Measurements from ENCODE around the gene FKBP8.
"Not testable (repeated sequence)": the region's sequence is repeated elsewhere in the genome, so short reads cannot be mapped to it uniquely, and the experiment has no call there.

The FKBP8 gene

GRCh38 chr19:18566953-18567352 lies 23.6 kb upstream of the FKBP8 start:
- DNase-seq, result no peak
- intact Hi-C loops (cut with DNase I), result no loop called here

DNA sequence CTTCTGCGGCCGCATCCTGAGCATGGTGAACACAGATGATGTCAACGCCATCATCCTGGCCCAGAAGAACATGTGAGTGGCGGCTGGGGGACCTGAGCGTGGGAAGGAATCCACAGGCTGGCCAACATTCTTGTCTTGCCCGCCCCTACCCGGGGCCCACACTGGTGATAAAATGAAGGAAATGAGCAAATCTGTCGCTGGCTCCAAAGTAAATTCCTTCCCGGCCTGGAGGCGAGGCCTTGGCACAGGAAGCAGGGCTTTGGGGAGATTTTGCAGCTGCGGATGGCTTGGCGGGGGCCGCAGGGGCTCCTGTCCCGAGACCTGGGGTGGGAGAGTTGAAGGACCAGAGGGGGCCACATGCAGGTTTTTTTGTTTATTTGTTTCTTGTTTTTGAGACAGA lies 18.7 kb upstream of the FKBP8 start:
- intact Hi-C loops (cut with DNase I), result no loop called here
- DNase-seq, result no peak

GRCh38 chr19:18559685-18560084 lies 16.3 kb upstream of the FKBP8 start:
- intact Hi-C loops (cut with DNase I), result no loop called here
- no peak for DNase-seq

GRCh38 chr19:18558604-18559003 lies 15.2 kb upstream of the FKBP8 start:
- DNase-seq, result no peak
- intact Hi-C loops (cut with DNase I), result no loop called here

GRCh38 chr19:18558202-18558555 lies 14.8 kb upstream of the FKBP8 start:
- no peak for DNase-seq
- intact Hi-C loops (cut with DNase I), result no loop called here

DNA sequence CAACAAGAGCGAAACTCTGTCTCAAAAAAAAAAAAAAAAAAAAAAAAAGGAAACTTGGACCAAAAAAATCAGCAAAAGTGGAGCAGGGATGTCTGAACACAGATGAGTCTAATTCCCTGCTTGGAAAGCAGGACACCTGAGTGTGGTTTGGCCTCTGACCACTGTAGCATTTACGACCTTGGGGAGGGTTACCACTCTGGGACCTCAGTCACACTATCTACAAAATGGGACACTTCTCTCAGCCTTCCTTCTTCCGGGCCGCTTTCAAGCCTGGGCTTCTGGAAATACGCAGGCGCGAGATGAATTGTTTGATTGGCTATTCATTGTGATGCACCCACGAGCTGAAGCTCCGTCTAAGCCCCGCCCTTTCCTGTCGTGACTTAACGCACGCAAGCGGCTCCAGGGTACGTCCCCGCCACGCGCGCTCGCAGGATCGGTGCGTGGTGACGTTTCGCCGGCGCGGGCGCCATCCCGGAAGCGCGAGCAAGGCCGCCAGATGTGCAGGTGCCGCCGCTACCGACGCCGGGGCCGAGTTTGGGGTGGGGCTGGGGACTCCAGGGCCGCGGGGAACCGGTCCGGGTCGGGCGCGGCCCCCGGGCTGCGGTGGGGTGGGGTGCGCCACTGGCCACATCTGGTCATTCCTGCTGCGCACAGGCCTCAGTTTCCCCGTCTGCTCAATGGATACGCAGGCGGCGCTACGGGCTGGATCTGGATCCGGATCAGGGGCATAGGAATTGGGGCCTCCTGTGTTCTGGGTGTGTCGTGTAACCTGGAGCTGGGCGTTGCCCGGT lies 14.2 kb upstream of the FKBP8 start, which contains the start of gene KXD1:
TSS of gene KXD1 (plus strand) at position 460 of the 791 bp plus-strand sequence. CDS start 4,187 bp downstream, outside the sequence.
- intact Hi-C loops (cut with DNase I), result loop anchor here (1.0 kb wide), 2 partner anchors 14 to 35 kb away; partner anchors contain the start of genes ELL and UBA52
- peak; percentile 94 to 99 (median 97) for DNase-seq

- intact Hi-C loops (cut with DNase I), result no loop called here
- no peak for DNase-seq
Observed at GRCh38 chr19:18551631-18552030, 8.3 kb upstream of the FKBP8 start.

GRCh38 chr19:18543814-18544475 lies 572 bp upstream of the FKBP8 start:
- peak in 6 of 10 donors; percentile 23 to 91 (median 52) for DNase-seq
- intact Hi-C loops (cut with DNase I), result loop anchor here (2.0 kb wide), 1 partner anchor 21 kb away; the partner anchor contains the start of gene ELL

GRCh38 chr19:18541992-18542940 lies 1.1 kb downstream of the FKBP8 start:
- intact Hi-C loops (cut with DNase I), result loop anchor here (2.0 kb wide), 1 partner anchor 19 kb away; the partner anchor contains the start of gene ELL

GRCh38 chr19:18541258-18541991 lies 1.9 kb downstream of the FKBP8 start:
- DNase-seq, result peak in 2 of 10 donors; percentile 24 to 36
- intact Hi-C loops (cut with DNase I), result no loop called here

More at GRCh38 chr19:18541992-18542940, 1.1 kb downstream of the FKBP8 start:
- no peak for DNase-seq

DNA sequence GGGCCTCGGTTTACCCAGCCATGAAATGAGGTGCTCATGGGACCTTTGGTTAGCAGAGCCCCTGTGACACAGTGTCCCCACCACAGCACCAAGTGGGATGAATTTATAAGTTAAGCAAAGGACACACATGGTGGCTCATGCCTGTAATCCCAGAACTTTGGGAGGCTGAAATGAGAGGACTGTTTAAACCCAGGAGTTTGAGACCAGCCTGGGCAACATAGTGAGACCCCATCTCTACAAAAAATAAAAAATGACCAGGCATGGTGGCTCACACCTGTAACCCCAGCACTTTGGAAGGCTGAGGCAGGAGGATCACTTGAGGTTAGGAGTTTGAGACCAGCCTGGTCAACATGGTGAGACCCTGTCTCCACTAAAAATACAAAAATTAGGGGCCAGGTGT lies 3.2 kb downstream of the FKBP8 start:
- intact Hi-C loops (cut with DNase I); DNase-seq: not testable (repeated sequence)

DNA sequence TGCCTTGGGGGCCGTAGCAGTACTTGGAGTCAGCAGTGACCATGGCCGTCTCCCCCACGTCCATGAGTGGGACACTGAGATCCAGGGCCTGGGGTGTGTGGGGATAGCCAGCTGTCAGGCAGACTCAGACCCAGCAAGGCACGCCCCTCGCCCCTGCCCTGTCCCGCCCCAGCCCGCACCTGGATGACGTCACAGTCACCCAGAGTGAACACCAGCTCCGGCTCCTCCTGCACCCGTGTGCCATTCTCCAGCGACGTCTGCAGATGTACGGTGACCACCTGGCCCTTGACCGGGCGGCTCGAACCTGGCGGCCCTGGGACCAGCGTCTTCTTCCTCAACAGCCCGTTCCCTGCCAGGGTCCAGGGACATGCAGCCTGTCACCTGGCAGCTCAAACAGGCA lies 4.0 kb downstream of the FKBP8 start:
- intact Hi-C loops (cut with DNase I), result no loop called here
- DNase-seq, result no peak

GRCh38 chr19:18538115-18538514 lies 5.3 kb downstream of the FKBP8 start:
- intact Hi-C loops (cut with DNase I), result no loop called here
- DNase-seq, result no peak

DNA sequence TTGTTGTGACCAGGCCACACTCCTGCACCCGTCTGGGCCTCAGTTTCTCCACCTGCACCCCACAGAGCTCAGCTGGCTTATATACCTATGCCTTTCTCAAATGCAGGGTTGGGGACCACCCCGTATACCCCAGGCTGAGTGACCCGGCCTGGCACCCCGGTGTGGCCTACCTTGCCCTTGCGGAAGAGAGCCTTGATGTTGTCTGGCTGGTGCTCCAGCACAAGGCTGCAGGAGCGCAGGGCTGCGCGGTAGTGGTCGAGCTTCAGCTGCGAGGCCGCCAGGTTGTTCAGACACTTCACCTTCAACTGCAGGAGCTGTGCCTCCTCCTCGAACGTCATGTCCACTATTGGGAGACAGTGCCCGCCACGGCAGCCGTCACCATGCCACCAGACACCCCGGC lies 5.9 kb downstream of the FKBP8 start:
- intact Hi-C loops (cut with DNase I), result no loop called here
- no peak for DNase-seq

DNA sequence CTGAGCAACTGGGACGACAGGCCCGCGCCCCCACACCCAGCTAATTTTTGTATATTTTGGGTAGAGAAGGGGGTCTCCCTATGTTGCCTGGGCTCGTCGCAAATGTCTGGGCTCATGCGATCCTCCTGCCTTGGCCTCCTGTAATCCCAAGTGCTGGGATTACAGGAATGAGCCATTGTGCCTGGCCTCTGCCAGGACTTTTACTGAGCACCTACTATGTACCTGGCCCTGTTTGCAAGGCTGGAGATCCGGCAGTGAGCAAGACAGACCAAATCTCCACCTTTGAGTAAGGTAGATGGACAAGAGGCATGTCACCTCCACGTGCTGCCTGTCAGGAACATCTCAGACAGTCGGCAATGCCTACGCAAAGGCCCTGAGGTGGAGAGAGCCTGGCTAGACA lies 6.9 kb downstream of the FKBP8 start:
- DNase-seq, result no peak
- intact Hi-C loops (cut with DNase I), result no loop called here

- no peak for DNase-seq
- intact Hi-C loops (cut with DNase I), result no loop called here
Observed at GRCh38 chr19:18533058-18533457, 10.3 kb downstream of the FKBP8 start.

DNA sequence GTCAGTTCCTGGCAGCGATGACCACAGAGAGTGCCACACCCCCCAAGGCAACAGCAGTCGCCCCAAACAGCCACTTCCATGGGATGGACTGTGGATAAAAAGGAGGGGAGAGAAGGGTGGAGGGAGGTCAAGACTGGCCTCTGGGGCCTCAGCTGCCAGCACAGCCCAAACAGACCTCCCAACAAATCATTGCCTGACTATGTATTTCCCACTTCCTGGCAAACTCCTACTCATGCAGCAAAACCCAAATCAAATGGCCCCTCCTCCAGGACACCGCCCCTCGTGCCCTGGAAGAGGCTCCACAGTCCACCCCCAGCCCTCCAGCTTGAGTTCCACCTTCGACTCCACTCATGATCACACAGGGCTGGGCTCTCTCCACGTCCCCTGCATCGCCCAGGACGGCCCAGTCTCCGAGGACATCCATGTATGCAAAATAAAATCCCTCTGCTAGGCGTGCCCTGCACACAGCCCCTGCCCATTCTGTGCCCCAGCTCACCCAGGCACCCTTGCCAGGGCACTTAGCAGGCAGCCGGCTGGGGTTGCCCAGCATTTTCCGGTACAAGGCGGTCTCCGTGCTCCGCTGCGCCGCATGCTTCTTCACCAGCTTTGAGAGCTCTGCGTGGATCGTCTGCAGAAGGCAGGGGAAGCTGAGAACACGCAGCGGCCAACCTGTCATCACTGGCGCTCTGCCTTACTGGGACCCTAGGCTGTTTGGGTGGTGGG lies 11.0 kb downstream of the FKBP8 start:
- no peak for DNase-seq
- intact Hi-C loops (cut with DNase I), result no loop called here

DNA sequence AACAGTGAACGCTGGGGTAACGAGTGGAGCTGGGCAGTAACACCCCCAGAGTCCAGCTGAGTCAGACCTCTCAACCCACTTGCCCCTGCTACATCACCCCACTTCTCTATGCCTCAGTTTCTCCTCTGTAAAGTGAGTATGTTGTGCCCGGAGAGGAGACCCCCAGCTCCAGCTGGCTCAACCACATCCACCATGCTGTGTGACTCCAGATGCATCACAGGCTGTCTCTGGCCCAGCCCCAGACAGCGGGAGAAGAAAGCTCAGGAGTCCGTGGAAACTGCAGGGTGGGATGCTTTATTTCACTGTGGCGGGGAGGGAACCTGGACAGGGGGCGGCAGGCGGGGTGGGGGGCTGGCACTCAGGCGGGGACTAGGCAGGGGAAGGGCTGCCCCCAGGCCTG lies 11.9 kb downstream of the FKBP8 start:
- no peak for DNase-seq
- intact Hi-C loops (cut with DNase I), result no loop called here

DNA sequence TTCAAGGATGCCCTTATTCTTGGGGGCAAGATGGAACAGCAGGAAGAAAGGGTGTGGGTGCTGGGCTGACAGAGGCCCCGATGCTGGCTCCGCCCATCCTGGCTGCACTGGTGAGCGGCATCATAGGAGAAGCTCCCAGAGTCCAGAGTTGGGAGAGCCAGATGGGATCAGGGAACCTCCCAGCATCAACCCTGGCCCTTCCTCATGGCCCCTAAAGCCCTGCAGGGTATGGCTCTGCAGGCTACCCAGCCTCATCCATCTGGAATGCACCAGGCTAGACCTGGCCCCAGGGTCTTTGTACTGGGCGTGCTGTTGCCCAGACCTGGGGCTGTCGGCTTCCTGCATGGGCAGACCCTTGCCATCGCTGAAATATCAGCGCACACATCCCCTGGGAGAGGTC lies 13.6 kb downstream of the FKBP8 start:
- intact Hi-C loops (cut with DNase I), result no loop called here

More for the DNA sequence above, 13.6 kb downstream of the FKBP8 start:
- DNase-seq, result no peak
